Cardiac muscle cell (in vitro differentiated cells and primary cell): ENCODE measurements around the gene SKI. TPM values are rescaled to one million over a fixed set of nuclear protein-coding genes. Genes with fewer than 3 reads are reported as not detected.

Experiments
- DNase-seq, 2 donors: peaks; one replicate each; pipeline versions ENCODE4 v3.0.0 to v3.0.0-alpha.2; 2010 to 2017; ENCODE audit warnings: low read depth in 1 of 2, low spot score in 1 of 2
- H3K27ac ChIP-seq: fragments of 200-600 bp; sonication (generic); 2 replicates; pipeline ENCODE4 v1.5.1; 2016
- H3K27me3 ChIP-seq: fragments of 200-600 bp; sonication (generic); 2 replicates; pipeline ENCODE4 v1.6.0; 2016; ENCODE audit warnings: control low read depth
- H3K36me3 ChIP-seq: fragments of 200-600 bp; sonication (generic); 2 replicates; pipeline ENCODE4 v1.5.1; 2016; ENCODE audit warnings: control low read depth
- H3K4me1 ChIP-seq: fragments of 200-600 bp; sonication (generic); 2 replicates; pipeline ENCODE4 v1.8.1; 2017; ENCODE audit warnings: low read depth, mild to moderate bottlenecking, mixed run types
- H3K4me3 ChIP-seq: fragments of 200-600 bp; sonication (generic); 2 replicates; pipeline ENCODE4 v1.5.1; 2016; ENCODE audit warnings: mild to moderate bottlenecking
- H3K9me3 ChIP-seq: fragments of 200-600 bp; sonication (generic); 2 replicates; pipeline ENCODE4 v1.5.1; 2017; ENCODE audit warnings: low read depth, mild to moderate bottlenecking, control low read depth
- CTCF ChIP-seq: IDR thresholded peaks from 2 replicates; pipeline ENCODE4 v1.5.1; 2012; ENCODE audit warnings: low read depth, mild to moderate bottlenecking, low read length
- polyA plus RNA-seq: library from polyadenylated mRNA; unstranded; fragments of >200 nt; fragmentation: Nextera tagmentation; extraction: Ambion mirVana; gene quantifications from 2 replicates; pipeline ENCODE4 v1.2.1, GENCODE V29; 2016
- total RNA-seq: library from RNA; depleted of rRNA; stranded (reverse); fragments of >200 nt; gene quantifications from 2 replicates; pipeline ENCODE4 v1.2.3, GENCODE V29; 2016

SKI gene
- total and polyA plus RNA-seq, 2 experiments from 2014 or later, result 2.7 to 31.9 TPM

GRCh38 chr1:2348346-2349325, 120.5 kb downstream of the SKI start:
- no peaks in the 10 kb centered on the region for H3K4me1 ChIP-seq
- no peak overlapping the region for H3K4me3 ChIP-seq
- no peak for TF ChIP-seq CTCF
- no peak overlapping the region for H3K27ac ChIP-seq
- H3K9me3 ChIP-seq, result no peaks in the 10 kb centered on the region
- no peaks in the 10 kb centered on the region for H3K36me3 ChIP-seq
- DNase-seq, result no peak
- H3K27me3 ChIP-seq, result no peaks in the 10 kb centered on the region

- no peak for DNase-seq
Measured at GRCh38 chr1:2349806-2350205, 121.7 kb downstream of the SKI start.

GRCh38 chr1:2350501-2350900, 122.4 kb downstream of the SKI start:
- Histone ChIP-seq H3K27me3 (no peaks in the 10 kb centered on the region), H3K27ac (no peak overlapping the region), H3K4me1 (no peaks in the 10 kb centered on the region), H3K36me3 (no peaks in the 10 kb centered on the region), H3K9me3 (no peaks in the 10 kb centered on the region), H3K4me3 (no peak overlapping the region)
- TF ChIP-seq CTCF, result no peak
- no peak for DNase-seq

More at GRCh38 chr1:2349806-2350205, 121.7 kb downstream of the SKI start:
- no peaks in the 10 kb centered on the region for H3K36me3 ChIP-seq
- no peak overlapping the region for H3K4me3 ChIP-seq
- TF ChIP-seq CTCF, result no peak
- no peaks in the 10 kb centered on the region for H3K27me3 ChIP-seq
- no peaks in the 10 kb centered on the region for H3K4me1 ChIP-seq
- H3K9me3 ChIP-seq, result no peaks in the 10 kb centered on the region
- H3K27ac ChIP-seq, result no peak overlapping the region

GRCh38 chr1:2350911-2351655, 123.0 kb downstream of the SKI start:
- no peak overlapping the region for H3K4me3 ChIP-seq
- no peak for DNase-seq
- H3K36me3 ChIP-seq, result no peaks in the 10 kb centered on the region
- H3K27me3 ChIP-seq, result no peaks in the 10 kb centered on the region
- no peaks in the 10 kb centered on the region for H3K4me1 ChIP-seq
- H3K27ac ChIP-seq, result no peak overlapping the region
- H3K9me3 ChIP-seq, result no peaks in the 10 kb centered on the region
- no peak for TF ChIP-seq CTCF

- TF ChIP-seq CTCF, result no peak
- Histone ChIP-seq H3K4me1 (no peaks in the 10 kb centered on the region), H3K9me3 (no peaks in the 10 kb centered on the region), H3K27me3 (no peaks in the 10 kb centered on the region), H3K36me3 (no peaks in the 10 kb centered on the region), H3K4me3 (no peak overlapping the region), H3K27ac (no peak overlapping the region)
- no peak for DNase-seq
Measured at GRCh38 chr1:2351723-2352122, 123.6 kb downstream of the SKI start.
